Glutamatergic neuron (in vitro differentiated cells): ENCODE measurements around the gene DEXI. TPM values are rescaled to one million over a fixed set of nuclear protein-coding genes. Genes with fewer than 3 reads are reported as not detected.

ENCODE experiments used
- DNase-seq: peaks from one replicate; pipeline ENCODE4 v3.0.0; 2022
- H3K27ac Mint-ChIP-seq: one replicate; pipeline ENCODE4 v1.8.0; 2020; ENCODE audit warnings: mild to moderate bottlenecking, mixed read lengths, inconsistent platforms; ENCODE audit not compliant: unreplicated experiment
- H3K27me3 Mint-ChIP-seq: one replicate; pipeline ENCODE4 v1.8.0; 2020; ENCODE audit warnings: mild to moderate bottlenecking, moderate library complexity, mixed read lengths, inconsistent platforms; ENCODE audit not compliant: unreplicated experiment
- H3K36me3 Mint-ChIP-seq: one replicate; pipeline ENCODE4 v1.8.0; 2020; ENCODE audit warnings: mild to moderate bottlenecking, mixed read lengths, inconsistent platforms; ENCODE audit not compliant: unreplicated experiment
- H3K4me1 Mint-ChIP-seq: one replicate; pipeline ENCODE4 v1.8.0; 2020; ENCODE audit warnings: mild to moderate bottlenecking, low read depth, mixed read lengths, inconsistent platforms; ENCODE audit not compliant: unreplicated experiment
- H3K4me3 Mint-ChIP-seq: one replicate; pipeline ENCODE4 v1.8.0; 2020; ENCODE audit warnings: mild to moderate bottlenecking, mixed read lengths, inconsistent platforms; ENCODE audit not compliant: unreplicated experiment
- H3K9me3 Mint-ChIP-seq: one replicate; pipeline ENCODE4 v1.8.0; 2020; ENCODE audit warnings: mild to moderate bottlenecking, moderate library complexity, mixed read lengths, inconsistent platforms; ENCODE audit not compliant: unreplicated experiment
- total RNA-seq: library from RNA; stranded (reverse); fragmentation: NEBNext Ultra II Directional; extraction: Animal tissue kit (Norgen Biotek cat#: 25700); gene quantifications from one replicate; pipeline ENCODE4 v1.2.1, GENCODE V29; 2021; ENCODE audit not compliant: unreplicated experiment
- TF ChIP-seq, protein P1 (sequence below): fragments of 200-600 bp; sonication (generic); IDR thresholded peaks from one replicate; pipeline ENCODE4 v1.5.0; 2021; ENCODE audit not compliant: partially characterized antibody, unreplicated experiment

Gene DEXI
- total RNA-seq, 1 donor from 2014 or later, result 37.3 TPM

DNA sequence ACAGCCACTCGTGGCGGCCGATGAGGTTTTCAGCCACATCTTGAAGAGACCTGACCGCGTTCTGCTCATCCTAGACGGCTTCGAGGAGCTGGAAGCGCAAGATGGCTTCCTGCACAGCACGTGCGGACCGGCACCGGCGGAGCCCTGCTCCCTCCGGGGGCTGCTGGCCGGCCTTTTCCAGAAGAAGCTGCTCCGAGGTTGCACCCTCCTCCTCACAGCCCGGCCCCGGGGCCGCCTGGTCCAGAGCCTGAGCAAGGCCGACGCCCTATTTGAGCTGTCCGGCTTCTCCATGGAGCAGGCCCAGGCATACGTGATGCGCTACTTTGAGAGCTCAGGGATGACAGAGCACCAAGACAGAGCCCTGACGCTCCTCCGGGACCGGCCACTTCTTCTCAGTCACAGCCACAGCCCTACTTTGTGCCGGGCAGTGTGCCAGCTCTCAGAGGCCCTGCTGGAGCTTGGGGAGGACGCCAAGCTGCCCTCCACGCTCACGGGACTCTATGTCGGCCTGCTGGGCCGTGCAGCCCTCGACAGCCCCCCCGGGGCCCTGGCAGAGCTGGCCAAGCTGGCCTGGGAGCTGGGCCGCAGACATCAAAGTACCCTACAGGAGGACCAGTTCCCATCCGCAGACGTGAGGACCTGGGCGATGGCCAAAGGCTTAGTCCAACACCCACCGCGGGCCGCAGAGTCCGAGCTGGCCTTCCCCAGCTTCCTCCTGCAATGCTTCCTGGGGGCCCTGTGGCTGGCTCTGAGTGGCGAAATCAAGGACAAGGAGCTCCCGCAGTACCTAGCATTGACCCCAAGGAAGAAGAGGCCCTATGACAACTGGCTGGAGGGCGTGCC, 35.1 kb downstream of the DEXI start:
- no peak overlapping the region for H3K27ac Mint-ChIP-seq
- H3K27me3 Mint-ChIP-seq, result peaks cover 3% of the 10 kb centered on the region
- H3K36me3 Mint-ChIP-seq, result peaks cover 6% of the 10 kb centered on the region
- H3K9me3 Mint-ChIP-seq, result peaks cover 10% of the 10 kb centered on the region
- no peaks in the 10 kb centered on the region for H3K4me1 Mint-ChIP-seq
- no peak overlapping the region for H3K4me3 Mint-ChIP-seq
- no peak for DNase-seq
- TF ChIP-seq, protein P1, sequence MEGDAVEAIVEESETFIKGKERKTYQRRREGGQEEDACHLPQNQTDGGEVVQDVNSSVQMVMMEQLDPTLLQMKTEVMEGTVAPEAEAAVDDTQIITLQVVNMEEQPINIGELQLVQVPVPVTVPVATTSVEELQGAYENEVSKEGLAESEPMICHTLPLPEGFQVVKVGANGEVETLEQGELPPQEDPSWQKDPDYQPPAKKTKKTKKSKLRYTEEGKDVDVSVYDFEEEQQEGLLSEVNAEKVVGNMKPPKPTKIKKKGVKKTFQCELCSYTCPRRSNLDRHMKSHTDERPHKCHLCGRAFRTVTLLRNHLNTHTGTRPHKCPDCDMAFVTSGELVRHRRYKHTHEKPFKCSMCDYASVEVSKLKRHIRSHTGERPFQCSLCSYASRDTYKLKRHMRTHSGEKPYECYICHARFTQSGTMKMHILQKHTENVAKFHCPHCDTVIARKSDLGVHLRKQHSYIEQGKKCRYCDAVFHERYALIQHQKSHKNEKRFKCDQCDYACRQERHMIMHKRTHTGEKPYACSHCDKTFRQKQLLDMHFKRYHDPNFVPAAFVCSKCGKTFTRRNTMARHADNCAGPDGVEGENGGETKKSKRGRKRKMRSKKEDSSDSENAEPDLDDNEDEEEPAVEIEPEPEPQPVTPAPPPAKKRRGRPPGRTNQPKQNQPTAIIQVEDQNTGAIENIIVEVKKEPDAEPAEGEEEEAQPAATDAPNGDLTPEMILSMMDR, result no peak

DNA sequence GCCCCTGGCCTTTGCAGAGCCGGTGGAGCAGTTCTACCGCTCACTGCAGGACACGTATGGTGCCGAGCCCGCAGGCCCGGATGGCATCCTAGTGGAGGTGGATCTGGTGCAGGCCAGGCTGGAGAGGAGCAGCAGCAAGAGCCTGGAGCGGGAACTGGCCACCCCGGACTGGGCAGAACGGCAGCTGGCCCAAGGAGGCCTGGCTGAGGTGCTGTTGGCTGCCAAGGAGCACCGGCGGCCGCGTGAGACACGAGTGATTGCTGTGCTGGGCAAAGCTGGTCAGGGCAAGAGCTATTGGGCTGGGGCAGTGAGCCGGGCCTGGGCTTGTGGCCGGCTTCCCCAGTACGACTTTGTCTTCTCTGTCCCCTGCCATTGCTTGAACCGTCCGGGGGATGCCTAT, 35.8 kb downstream of the DEXI start:
- Mint-ChIP-seq H3K4me1 (no peaks in the 10 kb centered on the region), H3K4me3 (no peak overlapping the region), H3K36me3 (peaks cover 6% of the 10 kb centered on the region), H3K27me3 (peaks cover 3% of the 10 kb centered on the region), H3K9me3 (peaks cover 10% of the 10 kb centered on the region), H3K27ac (no peak overlapping the region)
- no peak for DNase-seq
- TF ChIP-seq, protein P1, result no peak

DNA sequence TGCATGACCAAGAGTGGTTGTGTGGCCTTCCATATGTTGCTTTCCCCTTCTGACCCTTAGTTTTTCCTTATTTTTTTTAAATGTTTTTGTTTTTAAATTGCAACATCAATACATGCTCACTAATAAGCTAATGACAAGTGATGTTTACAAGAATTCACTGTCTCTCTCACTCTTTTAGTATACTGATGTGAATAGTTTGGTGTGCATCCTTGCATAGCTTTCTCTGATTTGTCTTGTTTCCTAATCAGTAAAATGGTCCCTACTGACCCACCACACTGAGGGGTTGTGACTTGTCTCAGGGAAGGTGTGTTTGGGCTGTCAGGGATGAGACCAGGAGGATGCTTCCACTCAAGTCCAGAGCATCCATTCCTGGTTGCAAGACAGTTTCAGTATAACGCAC, 39.3 kb downstream of the DEXI start:
- Mint-ChIP-seq H3K4me1 (no peaks in the 10 kb centered on the region), H3K36me3 (peaks cover 6% of the 10 kb centered on the region), H3K4me3 (no peak overlapping the region), H3K9me3 (peaks cover 5% of the 10 kb centered on the region), H3K27ac (no peak overlapping the region), H3K27me3 (peaks cover 5% of the 10 kb centered on the region)
- TF ChIP-seq, protein P1, result no peak
- no peak for DNase-seq

DNA sequence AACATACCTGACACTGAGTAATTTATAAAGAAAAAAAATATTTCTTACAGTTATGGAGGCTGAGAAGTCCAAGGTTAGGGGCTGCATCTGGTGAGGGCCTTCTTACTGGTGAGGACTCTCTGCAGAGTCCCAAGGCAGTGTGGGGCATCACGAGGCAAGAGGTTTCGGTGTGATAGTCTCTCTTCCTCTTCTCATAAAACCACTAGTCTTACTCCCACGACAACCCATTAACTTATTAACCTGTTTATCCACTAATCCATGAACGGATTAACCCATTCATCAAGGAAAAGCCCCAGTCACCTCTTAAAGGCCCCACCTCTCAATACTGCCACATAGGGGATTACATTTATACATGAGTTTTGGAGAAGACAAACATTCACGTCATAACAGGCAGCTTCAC, 45.1 kb downstream of the DEXI start:
- Mint-ChIP-seq H3K27ac (no peak overlapping the region), H3K4me1 (no peaks in the 10 kb centered on the region), H3K4me3 (no peak overlapping the region), H3K36me3 (no peaks in the 10 kb centered on the region), H3K27me3 (peaks cover 6% of the 10 kb centered on the region), H3K9me3 (peaks cover 3% of the 10 kb centered on the region)
- TF ChIP-seq, protein P1, result no peak
- no peak for DNase-seq

DNA sequence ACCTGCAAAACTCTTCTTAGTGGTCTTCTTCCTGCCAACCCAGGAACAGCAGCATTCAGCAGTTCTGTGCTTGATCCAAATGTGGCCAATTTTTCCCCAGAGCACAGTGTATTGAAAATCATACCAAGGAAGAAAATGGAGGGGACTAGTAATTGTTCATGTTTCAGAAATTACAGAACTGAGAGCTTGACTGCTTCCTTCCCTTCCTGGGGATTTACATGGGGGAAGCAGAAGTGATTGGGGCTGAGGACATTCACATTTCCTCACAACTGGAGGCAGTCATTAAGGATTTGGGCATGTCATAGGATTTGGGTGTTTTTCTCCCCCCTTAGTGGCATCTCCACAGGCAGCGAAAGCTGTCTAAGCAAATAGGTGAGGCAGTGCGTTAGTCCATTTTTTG, 45.5 kb downstream of the DEXI start:
- peaks cover 6% of the 10 kb centered on the region for H3K27me3 Mint-ChIP-seq
- H3K36me3 Mint-ChIP-seq, result no peaks in the 10 kb centered on the region
- TF ChIP-seq, protein P1, result no peak
- DNase-seq, result no peak
- H3K4me3 Mint-ChIP-seq, result no peak overlapping the region
- peaks cover 3% of the 10 kb centered on the region for H3K9me3 Mint-ChIP-seq
- H3K27ac Mint-ChIP-seq, result no peak overlapping the region
- no peaks in the 10 kb centered on the region for H3K4me1 Mint-ChIP-seq
